Heart right ventricle (tissue), 16 donors: Measurements from ENCODE around the gene APMAP. TPM values are rescaled to one million over a fixed set of nuclear protein-coding genes. Genes with fewer than 3 reads are reported as not detected.

Experiments used
- ATAC-seq, 8 donors: fragments of 200-7000 bp; cut with Tn5 transposase; one replicate each; pipeline ENCODE4 v1.9.1; 2020; ENCODE audit warnings: mild to moderate bottlenecking in 8 of 8, moderate library complexity in 8 of 8, moderate number of reproducible peaks in 1 of 8
- DNase-seq, 2 donors: peaks; one replicate each; pipeline ENCODE4 v3.0.0-alpha.2; 2020
- H3K27ac ChIP-seq, 10 donors: fragments of 200-600 bp; sonication (generic) in 2 of 10; one replicate each; pipeline versions ENCODE4 v1.5.0 to v1.8.0; 2020 to 2022; ENCODE audit warnings: mild to moderate bottlenecking in 3 of 10
- H3K27me3 ChIP-seq, 7 donors: fragments of 200-600 bp; one replicate each; pipeline ENCODE4 v1.8.0; 2021 to 2022; ENCODE audit warnings: mild to moderate bottlenecking in 2 of 7
- H3K36me3 ChIP-seq, 9 donors: fragments of 200-600 bp; sonication (generic) in 1 of 9; one replicate each; pipeline versions ENCODE4 v1.5.0 to v1.8.0; 2020 to 2022; ENCODE audit warnings: mild to moderate bottlenecking in 2 of 9
- H3K4me1 ChIP-seq, 9 donors: fragments of 200-600 bp; sonication (generic) in 1 of 9; one replicate each; pipeline versions ENCODE4 v1.5.0 to v1.8.0; 2020 to 2022; ENCODE audit warnings: mild to moderate bottlenecking in 4 of 9
- H3K4me3 ChIP-seq, 10 donors: fragments of 200-600 bp; sonication (generic) in 2 of 10; one replicate each; pipeline versions ENCODE4 v1.5.0 to v1.8.0; 2020 to 2022; ENCODE audit warnings: mild to moderate bottlenecking in 7 of 10, moderate library complexity in 2 of 10
- H3K9me3 ChIP-seq, 11 donors: fragments of 200-600 bp in 10 of 11; sonication (generic) in 2 of 11; one replicate each; pipeline versions ENCODE4 v1.5.0 to v1.8.0; 2013 to 2022; ENCODE audit warnings: mild to moderate bottlenecking in 2 of 11, control low read depth in 1 of 11, moderate library complexity in 1 of 11
- WGBS, 2 donors: extraction: QIAGEN DNeasy Blood & Tissue Kit; methylation state at CpG; one replicate each; pipeline ENCODE4 v1.1.7; 2013; ENCODE audit warnings: inconsistent platforms in 1 of 2; 5-methylcytosine and 5-hydroxymethylcytosine counted together
- intact Hi-C, 10 donors: fragments of 100-400 bp; cut with DNase I; formaldehyde crosslinking; loops; one replicate each; pipeline versions ENCODE4 v1.11.1 to v1.14.2; 2022
- polyA plus RNA-seq, 2 donors: library from polyadenylated mRNA; stranded (reverse); fragments of 200-250 nt; gene quantifications; one replicate each; pipeline ENCODE4 v1.2.3, GENCODE V29; 2013
- total RNA-seq, 10 donors: library from RNA; stranded (reverse); fragmentation: NEBNext Ultra II Directional in 3 of 10; extraction: Animal tissue kit (Norgen Biotek cat#: 25700) in 3 of 10; gene quantifications; one replicate each; pipeline versions ENCODE4 v1.2.1 to v1.2.4, GENCODE V29; 2021 to 2023
- TF ChIP-seq, protein P1 (sequence below), 9 donors: fragments of 200-600 bp; sonication (generic) in 2 of 9; IDR thresholded peaks; one replicate each; pipeline versions ENCODE4 v1.5.0 to v1.8.0; 2021 to 2022; ENCODE audit warnings: antibody characterized with exemption in 9 of 9, mild to moderate bottlenecking in 5 of 9, moderate library complexity in 1 of 9
- donor health status: Arrhythmogenic right ventricular cardiomyopathy.
- donor health status: ischemic (EF 13 %, LVEDD 7.1; RV severe dilation, severe dysfunction).
- donor health status: healthy with polysubstance abuse.
- donor health status: DM: no; HTN: yes; CAD: no.
- donor health status: DM: no; HTN: no; CAD: no.
- donor health status: ischemic (EF 25% LVEDD 6.9; RV normal size, moderate dysfunction).
- donor health status: ischemic (EF 25% LVEDD 5.7; RV mildly dilated, moderate dysfunction).
- donor health status: healthy.
- donor health status: DM: yes; HTN: yes; CAD: no.
- donor health status: Ischemic cardiomyopathy.
- donor health status: ischemic (EF 35%, LVEDD 5.7; RV mildly dilated, moderate dysfunction).
- donor health status: nonischemic (EF 11% LVEDD 7.7; RV severe dilation, severe dysfunction).
- donor health status: DM: yes; HTN: yes; CAD: no.
- donor health status: PGD.
- donor health status: ischemic (EF 29% LVEDD 5.4; RV normal size, mild dysfunction).
- donor health status: nonischemic (EF 23%, LVEDD 6.1; RV moderate dilation, normal function).

APMAP gene
- total and polyA plus RNA-seq, 12 donors, result 15.3 to 48.5 (median 33.1) TPM

DNA sequence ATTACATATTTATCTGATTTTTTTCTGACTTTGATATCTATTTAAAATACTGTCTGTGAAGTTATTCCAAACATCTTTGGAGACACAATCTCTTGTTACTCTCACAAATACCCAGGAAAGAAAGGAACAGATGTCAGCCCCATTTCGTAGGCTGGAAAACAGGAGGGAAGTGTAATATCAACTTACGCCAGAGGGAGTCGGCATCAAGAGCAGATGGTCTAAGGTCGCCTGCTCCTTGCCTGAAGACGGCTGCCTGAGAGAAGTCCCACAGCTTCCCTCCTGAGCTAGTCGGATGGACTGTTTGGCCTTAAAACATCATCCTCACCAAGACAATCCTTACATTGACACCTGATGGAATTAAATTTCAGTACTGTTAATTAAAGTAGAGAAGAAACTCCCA is 30.0 kb downstream of the APMAP start:
- Histone ChIP-seq H3K27me3 (no peaks in the 10 kb centered on the region), H3K4me1 (no peaks in the 10 kb centered on the region), H3K36me3 (peaks cover 0 to 100% (median 14%) of the 10 kb centered on the region in 9 donors), H3K4me3 (no peak overlapping the region), H3K27ac (peak overlapping the region in 1 of 10 donors; percentile 40), H3K9me3 (no peaks in the 10 kb centered on the region)
- no peak for ATAC-seq
- TF ChIP-seq, protein P1, sequence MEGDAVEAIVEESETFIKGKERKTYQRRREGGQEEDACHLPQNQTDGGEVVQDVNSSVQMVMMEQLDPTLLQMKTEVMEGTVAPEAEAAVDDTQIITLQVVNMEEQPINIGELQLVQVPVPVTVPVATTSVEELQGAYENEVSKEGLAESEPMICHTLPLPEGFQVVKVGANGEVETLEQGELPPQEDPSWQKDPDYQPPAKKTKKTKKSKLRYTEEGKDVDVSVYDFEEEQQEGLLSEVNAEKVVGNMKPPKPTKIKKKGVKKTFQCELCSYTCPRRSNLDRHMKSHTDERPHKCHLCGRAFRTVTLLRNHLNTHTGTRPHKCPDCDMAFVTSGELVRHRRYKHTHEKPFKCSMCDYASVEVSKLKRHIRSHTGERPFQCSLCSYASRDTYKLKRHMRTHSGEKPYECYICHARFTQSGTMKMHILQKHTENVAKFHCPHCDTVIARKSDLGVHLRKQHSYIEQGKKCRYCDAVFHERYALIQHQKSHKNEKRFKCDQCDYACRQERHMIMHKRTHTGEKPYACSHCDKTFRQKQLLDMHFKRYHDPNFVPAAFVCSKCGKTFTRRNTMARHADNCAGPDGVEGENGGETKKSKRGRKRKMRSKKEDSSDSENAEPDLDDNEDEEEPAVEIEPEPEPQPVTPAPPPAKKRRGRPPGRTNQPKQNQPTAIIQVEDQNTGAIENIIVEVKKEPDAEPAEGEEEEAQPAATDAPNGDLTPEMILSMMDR (IDR thresholded peaks at IDR 0.05), result no peak
- WGBS, 2 donors, result 92 to 94% methylated on average over 6 of the region's 6 CpGs
- no peak for DNase-seq
- intact Hi-C loops, result no loop called here

DNA sequence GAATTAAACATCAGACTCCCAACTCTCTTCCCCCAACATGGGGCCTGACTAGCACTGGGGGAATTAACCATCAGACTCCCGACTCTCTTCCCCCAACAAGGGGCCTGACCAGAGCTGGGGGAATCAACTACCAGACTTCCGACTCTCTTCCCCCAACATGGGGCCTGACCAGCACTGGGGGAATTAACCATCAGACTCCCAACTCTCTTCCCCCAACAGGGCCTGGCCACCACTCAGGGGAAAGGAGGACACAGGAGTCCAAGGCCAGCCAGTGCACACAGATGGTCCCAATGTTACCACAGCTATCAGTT is 30.4 kb downstream of the APMAP start:
- no peak for DNase-seq
- intact Hi-C loops, result no loop called here
- no peak for ATAC-seq
- Histone ChIP-seq H3K36me3 (peaks cover 0 to 100% (median 14%) of the 10 kb centered on the region in 9 donors), H3K27me3 (no peaks in the 10 kb centered on the region), H3K27ac (peak overlapping the region in 1 of 10 donors; percentile 40), H3K9me3 (no peaks in the 10 kb centered on the region), H3K4me3 (no peak overlapping the region), H3K4me1 (no peaks in the 10 kb centered on the region)
- 92 to 97% methylated on average over 2 of the region's 2 CpGs for WGBS, 2 donors
- TF ChIP-seq, protein P1 (IDR thresholded peaks at IDR 0.05), result no peak

DNA sequence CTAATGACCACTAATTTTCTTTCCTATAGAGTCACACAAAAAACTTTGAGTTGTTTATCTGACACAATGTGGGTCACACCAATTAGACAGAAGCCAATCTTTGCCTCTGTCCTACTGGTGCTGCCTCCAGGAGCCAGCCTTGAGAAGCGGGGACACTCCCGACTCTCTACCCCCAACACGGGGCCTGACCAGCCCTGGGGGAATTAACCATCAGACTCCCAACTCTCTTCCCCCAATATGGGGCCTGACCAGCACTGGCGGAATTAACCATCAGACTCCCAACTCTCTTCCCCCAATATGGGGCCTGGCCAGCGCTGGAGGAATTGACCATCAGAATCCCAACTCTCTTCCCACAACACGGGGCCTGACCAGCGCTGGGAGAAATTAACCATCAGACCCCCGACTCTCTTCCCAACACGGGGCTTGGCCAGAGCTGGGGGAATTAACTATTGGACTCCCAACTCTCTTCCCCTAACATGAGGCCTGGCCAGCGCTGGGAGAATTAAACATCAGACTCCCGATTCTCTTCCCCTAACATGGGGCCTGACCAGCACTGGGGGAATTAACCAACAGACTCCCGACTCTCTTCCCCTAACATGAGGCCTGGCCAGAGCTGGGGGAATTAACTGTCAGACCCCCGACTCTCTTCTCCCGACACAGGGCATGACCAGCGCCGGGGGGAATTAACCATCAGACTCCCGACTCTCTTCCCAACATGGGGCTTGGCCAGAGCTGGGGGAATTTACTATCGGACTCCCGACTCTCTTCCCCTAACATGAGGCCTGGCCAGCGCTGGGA is 31.0 kb downstream of the APMAP start:
- Histone ChIP-seq H3K36me3 (peaks cover 0 to 96% (median 14%) of the 10 kb centered on the region in 9 donors), H3K27ac (peak overlapping the region in 1 of 10 donors; percentile 81), H3K4me3 (no peak overlapping the region), H3K27me3 (no peaks in the 10 kb centered on the region), H3K9me3 (no peaks in the 10 kb centered on the region), H3K4me1 (no peaks in the 10 kb centered on the region)
- DNase-seq (no peak), ATAC-seq (no peak)
- TF ChIP-seq, protein P1 (IDR thresholded peaks at IDR 0.05), result no peak
- intact Hi-C loops, result no loop called here
- WGBS, 2 donors, result 90 to 91% methylated on average over 20 of the region's 20 CpGs

DNA sequence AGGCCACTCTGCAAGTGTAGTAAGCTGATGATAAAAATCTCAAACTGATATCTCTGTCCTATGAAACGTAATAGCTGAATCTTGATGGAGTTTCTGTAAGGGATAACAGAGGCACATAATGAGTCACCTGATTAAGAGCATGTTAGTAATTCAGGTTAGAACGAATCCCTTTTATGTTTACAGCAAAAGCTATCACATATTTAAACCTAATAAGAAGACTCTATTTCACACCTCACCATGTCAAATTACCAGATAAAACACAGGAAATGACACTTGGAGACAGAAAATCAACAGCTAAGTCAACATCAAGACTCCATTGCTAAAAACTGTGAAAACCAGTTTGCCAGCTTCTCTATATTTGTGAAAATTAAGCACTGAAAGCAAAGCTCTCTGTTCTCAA is 31.7 kb downstream of the APMAP start:
- intact Hi-C loops, result no loop called here
- TF ChIP-seq, protein P1 (IDR thresholded peaks at IDR 0.05), result no peak
- peaks cover 0 to 96% (median 14%) of the 10 kb centered on the region in 9 donors for H3K36me3 ChIP-seq
- no peaks in the 10 kb centered on the region for H3K9me3 ChIP-seq
- H3K27me3 ChIP-seq, result no peaks in the 10 kb centered on the region
- H3K4me3 ChIP-seq, result no peak overlapping the region
- peak overlapping the region in 1 of 10 donors; percentile 81 for H3K27ac ChIP-seq
- ATAC-seq, result no peak
- WGBS, 2 donors, result 78 to 80% methylated on average over 2 of the region's 2 CpGs
- no peak for DNase-seq
- H3K4me1 ChIP-seq, result no peaks in the 10 kb centered on the region
